IPS-18a (cell line): ENCODE measurements around the gene ZNRF1.

ENCODE experiments used
- H3K27ac ChIP-seq: one replicate; pipeline ENCODE4 v1.5.1; 2013; ENCODE audit warnings: low read length
- H3K27me3 ChIP-seq: one replicate; pipeline ENCODE4 v1.6.1; 2013; ENCODE audit warnings: mild to moderate bottlenecking, low read length; ENCODE audit not compliant: control insufficient read depth, insufficient read depth
- H3K36me3 ChIP-seq: one replicate; pipeline ENCODE4 v1.6.1; 2013; ENCODE audit warnings: low read depth, low read length; ENCODE audit not compliant: control insufficient read depth
- H3K4me1 ChIP-seq: one replicate; pipeline ENCODE4 v1.6.1; 2013; ENCODE audit warnings: low read depth, low read length; ENCODE audit not compliant: control insufficient read depth
- H3K4me3 ChIP-seq: one replicate; pipeline ENCODE4 v1.5.1; 2013; ENCODE audit warnings: low read length
- H3K9ac ChIP-seq: one replicate; pipeline ENCODE4 v1.6.1; 2013; ENCODE audit warnings: mild to moderate bottlenecking, low read length, moderate library complexity
- H3K9me3 ChIP-seq: one replicate; pipeline ENCODE4 v1.6.1; 2013; ENCODE audit warnings: low read depth, low read length; ENCODE audit not compliant: control insufficient read depth

ZNRF1 gene

DNA sequence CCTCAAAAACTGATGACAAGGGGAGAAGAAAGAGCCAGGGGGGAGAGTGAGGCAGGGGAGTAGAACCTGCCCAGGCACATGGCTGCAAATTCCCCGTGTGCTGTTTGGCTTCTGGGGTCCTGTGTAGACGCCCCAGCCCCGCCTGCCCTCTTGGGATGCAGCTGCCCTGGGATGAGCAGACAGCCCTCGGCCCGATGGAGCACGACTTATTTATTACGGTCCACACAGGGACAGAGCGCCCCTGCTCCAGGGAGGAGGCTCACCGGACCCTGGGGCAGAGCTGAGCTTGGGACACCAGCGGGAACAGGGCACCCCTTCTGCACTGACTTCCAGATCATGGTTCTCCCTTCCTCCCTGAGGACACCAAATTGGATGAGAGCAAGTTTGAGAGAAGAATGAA, 108.7 kb downstream of the ZNRF1 start:
- Histone ChIP-seq H3K4me3 (no peak overlapping the region), H3K27me3 (no peaks in the 10 kb centered on the region), H3K9ac (no peak overlapping the region), H3K4me1 (peaks cover 28% of the 10 kb centered on the region), H3K9me3 (no peaks in the 10 kb centered on the region), H3K36me3 (no peaks in the 10 kb centered on the region), H3K27ac (no peak overlapping the region)

DNA sequence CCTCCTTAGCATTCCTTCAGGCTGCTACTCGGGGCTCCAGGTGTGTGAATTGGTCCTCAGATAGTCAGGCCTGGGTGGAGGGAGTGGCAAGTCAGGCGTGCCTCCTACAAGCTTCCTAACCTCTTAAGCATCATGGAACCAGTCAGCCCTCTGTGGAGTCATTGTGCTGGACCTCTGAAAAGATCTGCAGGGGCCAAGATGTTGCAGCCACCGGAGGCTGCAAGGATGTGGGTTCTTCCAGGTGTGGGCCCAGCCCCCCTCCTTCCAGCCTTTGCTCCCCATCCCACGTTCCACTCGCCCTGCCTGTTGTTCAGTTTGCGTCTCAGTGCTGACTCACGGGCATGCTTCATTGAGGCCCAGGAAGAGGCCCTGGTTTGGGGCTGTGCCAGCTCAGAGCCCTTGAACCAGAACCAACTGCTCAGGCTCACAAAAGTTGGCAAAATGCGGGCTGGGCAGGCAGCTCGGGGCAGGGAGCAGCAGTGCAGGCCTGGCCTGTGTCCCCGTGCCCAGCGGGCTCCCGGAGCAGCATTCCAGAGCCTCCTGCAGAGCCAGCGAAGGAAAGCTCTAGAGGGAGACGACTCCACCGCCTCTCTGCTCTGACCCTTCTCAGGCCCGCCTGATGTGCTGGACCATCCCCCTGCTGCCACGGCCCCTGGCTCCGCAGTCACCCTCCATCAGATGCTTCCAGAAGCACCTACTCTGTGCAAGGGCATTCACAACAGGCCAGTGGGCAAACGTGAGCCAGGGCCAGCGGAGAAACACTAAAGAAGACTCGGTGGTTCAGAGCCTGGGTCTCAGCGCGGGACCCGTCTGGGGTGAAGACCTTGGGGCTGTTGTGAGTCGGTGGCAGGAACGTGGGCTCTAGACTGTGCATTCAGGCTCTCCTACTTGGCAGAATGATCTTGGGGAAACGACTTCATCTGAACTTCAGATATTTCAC, 110.2 kb downstream of the ZNRF1 start:
- H3K27ac ChIP-seq = no peak overlapping the region
- H3K4me3 ChIP-seq = no peak overlapping the region
- H3K9ac ChIP-seq = no peak overlapping the region
- no peaks in the 10 kb centered on the region for H3K27me3 ChIP-seq
- H3K36me3 ChIP-seq = no peaks in the 10 kb centered on the region
- no peaks in the 10 kb centered on the region for H3K9me3 ChIP-seq
- H3K4me1 ChIP-seq = peaks cover 36% of the 10 kb centered on the region

DNA sequence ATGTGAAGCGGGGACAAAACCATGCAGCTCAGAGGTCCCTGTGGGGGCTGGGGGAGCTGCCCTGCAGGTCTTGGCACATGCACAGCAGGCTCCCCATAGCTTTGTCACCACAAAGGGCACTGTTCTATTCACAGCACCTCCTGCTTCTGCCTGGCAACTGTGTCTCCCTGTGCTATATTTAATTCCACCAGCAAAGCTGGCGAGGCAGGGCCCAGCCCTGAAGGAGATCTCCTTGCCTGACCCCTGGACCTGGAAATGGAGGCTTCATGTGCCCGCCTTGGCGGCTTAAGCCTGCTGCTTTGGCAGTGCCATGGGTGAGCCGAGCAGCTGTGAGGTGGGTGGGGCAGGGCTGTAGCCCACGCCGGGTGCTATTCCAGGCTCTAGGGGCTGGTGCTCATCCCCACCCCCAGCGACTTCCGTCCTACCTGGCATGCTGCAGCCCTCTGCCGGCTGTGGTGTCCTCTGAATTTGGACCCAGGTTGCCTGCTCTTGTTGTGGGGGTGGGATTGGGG, 111.0 kb downstream of the ZNRF1 start:
- H3K9me3 ChIP-seq = no peaks in the 10 kb centered on the region
- no peak overlapping the region for H3K9ac ChIP-seq
- H3K27me3 ChIP-seq = no peaks in the 10 kb centered on the region
- no peak overlapping the region for H3K4me3 ChIP-seq
- no peaks in the 10 kb centered on the region for H3K36me3 ChIP-seq
- H3K27ac ChIP-seq = no peak overlapping the region
- peaks cover 36% of the 10 kb centered on the region for H3K4me1 ChIP-seq

DNA sequence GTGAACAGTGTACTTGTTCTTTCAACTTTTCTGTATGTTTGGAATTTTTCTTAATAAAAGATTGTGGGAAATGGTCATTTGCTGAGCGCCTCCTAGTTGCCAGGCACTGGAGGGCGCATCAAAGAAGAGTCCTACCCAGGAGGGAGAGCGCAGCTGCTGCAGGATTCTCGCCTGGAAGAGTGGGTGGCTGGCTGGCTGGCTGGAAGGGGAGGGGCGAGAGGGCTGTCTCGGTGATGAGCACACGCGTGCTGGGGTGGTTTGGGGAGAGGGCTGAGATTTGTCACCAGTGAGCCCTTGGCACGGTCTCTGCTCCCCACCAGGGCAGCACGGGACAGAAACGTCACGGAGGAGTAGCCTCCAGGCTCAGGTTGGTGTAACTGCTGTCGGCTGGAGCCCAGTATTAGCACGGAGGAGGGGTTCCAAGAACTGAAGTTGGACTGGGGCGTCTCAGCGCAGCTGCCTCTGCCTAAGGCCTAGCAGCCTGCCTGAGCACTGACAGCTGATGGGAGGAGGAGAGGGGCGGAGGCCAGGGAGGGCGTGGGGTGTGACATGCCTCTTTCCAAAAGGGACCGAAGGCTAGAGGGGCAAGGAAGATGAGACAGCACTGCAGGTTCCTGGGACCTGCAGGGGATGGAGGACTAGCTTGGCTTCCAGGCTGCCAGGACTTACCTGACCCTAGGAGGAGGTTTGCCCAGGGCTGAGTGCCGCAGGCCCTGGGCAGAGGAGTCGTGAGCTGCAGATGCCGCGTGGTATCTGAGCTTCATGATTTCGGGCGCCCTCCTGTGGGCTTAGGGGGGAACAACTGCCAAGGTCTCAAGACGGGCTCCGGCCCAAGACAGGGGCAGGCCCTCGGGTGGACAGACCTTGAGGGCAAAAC, 112.1 kb downstream of the ZNRF1 start:
- Histone ChIP-seq H3K27ac (no peak overlapping the region), H3K36me3 (no peaks in the 10 kb centered on the region), H3K27me3 (no peaks in the 10 kb centered on the region), H3K9ac (no peak overlapping the region), H3K4me1 (peaks cover 41% of the 10 kb centered on the region), H3K4me3 (no peak overlapping the region), H3K9me3 (no peaks in the 10 kb centered on the region)

DNA sequence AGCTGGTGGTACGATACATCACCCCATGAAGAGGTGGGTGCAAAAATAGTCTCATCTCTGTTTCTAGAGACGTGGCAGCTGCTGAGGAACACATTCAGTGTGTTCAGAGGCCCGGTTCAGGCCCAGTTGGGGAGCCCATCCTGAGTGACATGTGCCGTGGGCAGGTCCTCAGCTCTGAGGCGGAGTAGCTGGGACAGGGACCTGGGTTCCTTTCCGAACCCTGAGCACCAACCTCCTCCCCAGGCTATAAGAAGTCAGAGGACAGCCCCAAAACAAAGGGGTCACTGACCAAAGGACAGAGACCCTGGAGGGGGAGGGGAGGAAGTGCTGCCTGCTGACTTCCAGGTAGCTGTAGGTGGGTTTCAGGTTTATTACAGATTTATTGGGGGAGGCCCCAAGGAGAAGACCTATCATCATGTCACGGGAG, 112.7 kb downstream of the ZNRF1 start:
- Histone ChIP-seq H3K4me1 (peaks cover 41% of the 10 kb centered on the region), H3K9me3 (no peaks in the 10 kb centered on the region), H3K27ac (no peak overlapping the region), H3K27me3 (no peaks in the 10 kb centered on the region), H3K4me3 (no peak overlapping the region), H3K36me3 (no peaks in the 10 kb centered on the region), H3K9ac (no peak overlapping the region)

DNA sequence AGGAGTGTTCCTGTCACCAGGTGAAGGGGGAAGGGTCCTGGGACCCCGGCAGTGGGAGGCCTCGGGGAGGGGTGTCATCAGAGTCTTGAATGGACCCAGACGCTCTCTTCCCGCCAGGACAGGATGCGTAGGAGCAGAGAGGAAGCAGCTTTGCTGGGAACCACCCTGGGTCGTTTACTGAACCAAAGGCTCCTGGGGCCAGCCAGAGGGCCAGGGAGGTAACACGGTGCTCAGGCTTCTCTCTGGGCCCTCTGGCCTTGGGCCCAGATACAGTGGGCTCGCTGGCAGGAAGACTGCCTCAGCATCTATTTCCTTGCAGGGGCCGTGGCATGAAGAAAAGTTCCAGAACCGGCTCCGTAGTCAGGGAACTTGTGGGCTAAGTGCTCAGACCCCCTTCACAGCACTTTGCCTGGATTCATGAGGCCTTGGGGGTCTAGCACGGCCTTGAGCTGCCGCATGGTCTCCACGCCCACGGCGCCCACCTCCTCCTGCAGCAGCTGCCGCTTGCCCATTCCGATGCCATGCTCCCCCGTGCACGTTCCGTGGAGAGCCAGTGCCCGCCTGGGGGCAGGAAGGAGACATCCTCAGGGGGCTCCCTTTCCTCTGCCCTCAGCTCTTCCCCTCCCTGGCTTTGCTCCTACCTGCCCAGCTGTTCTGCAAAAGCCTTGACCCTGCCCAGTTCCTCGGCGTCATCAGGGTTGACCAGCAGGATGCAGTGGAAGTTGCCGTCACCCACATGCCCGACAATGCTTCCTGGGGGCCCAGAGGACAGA, 113.3 kb downstream of the ZNRF1 start:
- H3K36me3 ChIP-seq = no peaks in the 10 kb centered on the region
- no peak overlapping the region for H3K27ac ChIP-seq
- no peaks in the 10 kb centered on the region for H3K27me3 ChIP-seq
- H3K4me1 ChIP-seq = peaks cover 41% of the 10 kb centered on the region
- no peak overlapping the region for H3K4me3 ChIP-seq
- H3K9me3 ChIP-seq = no peaks in the 10 kb centered on the region
- no peak overlapping the region for H3K9ac ChIP-seq

DNA sequence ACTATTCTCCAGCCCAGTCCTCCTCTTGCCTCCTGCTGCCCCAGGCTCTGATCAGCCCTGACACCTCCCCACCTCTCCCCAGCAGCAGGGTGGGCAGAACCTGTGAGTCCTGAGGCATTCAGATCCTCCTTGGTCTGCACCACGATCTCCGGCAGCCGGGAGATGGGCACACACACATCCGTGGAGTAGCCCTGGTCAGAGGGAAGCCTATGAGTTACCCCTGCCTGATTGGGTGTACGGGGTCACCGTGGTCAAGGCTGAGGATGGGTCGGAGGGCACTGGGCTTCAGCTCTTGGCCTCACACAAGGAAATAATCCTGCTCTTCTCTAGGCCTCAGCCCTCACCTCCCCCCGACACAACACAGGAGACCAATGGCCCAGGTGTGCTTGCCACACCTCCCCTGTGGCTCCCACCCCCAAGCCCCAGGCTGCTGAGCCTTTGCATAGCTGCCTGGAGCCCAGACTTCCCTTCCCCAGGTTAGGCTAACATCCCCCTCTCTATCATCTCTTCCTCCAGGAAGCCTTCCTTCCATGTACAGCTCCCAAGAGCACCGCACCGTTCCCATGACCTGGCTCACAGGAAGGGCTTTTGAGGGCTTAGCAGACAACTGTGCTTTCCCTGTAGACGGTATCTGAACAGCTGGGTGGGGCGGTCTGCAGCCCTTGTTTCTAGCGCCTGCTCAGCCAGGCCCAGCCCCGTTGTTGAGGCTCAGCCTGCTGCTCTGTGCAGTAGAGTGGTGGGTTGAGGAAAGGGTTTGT, 114.1 kb downstream of the ZNRF1 start:
- Histone ChIP-seq H3K9ac (no peak overlapping the region), H3K27me3 (no peaks in the 10 kb centered on the region), H3K4me1 (peaks cover 41% of the 10 kb centered on the region), H3K4me3 (no peak overlapping the region), H3K27ac (no peak overlapping the region), H3K9me3 (no peaks in the 10 kb centered on the region), H3K36me3 (no peaks in the 10 kb centered on the region)

DNA sequence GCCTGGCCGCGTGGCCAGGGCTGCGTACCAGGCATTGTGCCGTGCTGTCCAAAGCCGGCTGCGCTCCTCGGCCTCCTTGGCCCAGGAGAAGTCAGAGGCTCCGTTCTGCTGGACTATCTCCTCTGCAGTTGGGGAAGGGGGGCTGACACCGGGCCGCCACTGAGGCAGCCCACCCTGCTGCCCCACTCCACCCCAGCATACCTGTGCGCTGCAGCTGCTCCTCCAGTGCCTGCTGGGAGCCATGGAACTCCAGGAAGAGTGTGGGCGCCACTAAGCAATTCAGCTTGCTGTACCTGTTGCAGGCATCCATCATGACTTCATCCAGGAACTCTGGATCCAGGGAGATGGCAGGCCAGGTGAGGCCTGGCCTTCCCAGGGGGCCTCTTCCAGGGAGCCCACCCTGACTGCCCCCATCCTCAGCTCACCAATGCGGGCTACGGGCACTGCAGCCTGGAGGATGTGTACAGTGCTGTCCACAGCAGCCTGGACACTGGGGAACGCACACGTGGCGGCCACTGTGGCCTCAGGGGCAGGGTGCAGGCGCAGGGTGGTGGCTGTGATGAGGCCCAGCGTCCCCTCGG, 114.8 kb downstream of the ZNRF1 start:
- Histone ChIP-seq H3K36me3 (no peaks in the 10 kb centered on the region), H3K4me1 (peaks cover 45% of the 10 kb centered on the region), H3K27ac (no peak overlapping the region), H3K9me3 (no peaks in the 10 kb centered on the region), H3K4me3 (no peak overlapping the region), H3K27me3 (no peaks in the 10 kb centered on the region), H3K9ac (no peak overlapping the region)

DNA sequence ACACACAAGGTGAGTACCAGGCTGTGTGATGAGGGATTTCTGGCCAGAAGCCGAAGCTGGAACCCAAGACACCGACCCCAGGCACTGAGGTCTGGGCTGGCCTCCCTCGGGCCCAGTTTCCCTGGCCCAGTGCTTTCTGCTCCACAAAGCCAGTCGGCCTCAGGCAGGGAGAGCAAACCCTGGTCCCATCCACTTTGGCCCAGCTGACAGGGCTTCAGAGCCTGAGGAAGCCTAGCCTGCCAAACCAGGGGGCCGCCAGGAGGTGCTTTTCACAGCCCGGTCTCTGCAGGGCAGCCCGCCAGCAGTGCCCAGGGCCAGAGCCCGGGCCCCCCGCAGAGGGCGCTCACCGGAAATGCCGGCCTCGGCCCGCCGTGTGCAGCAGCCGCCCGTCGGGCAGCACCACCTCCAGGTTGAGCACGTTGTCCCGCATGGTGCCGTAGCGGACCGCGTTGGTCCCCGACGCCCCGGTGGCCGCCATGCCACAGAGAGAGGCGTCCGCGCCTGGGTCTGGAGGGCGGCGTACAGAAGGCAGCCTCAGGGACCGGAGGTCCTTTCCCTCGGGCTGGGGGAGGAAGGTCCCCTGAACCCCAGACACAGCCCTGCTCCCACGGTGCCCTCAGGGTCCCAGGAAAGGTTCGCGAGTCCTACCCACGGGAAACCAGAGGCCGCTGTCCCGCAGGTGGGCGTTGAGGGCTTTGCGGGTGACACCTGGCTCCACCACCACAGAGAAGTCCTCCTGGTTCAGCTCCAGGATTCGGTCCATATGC, 115.5 kb downstream of the ZNRF1 start:
- Histone ChIP-seq H3K4me1 (peaks cover 50% of the 10 kb centered on the region), H3K27me3 (no peaks in the 10 kb centered on the region), H3K4me3 (no peak overlapping the region), H3K36me3 (no peaks in the 10 kb centered on the region), H3K27ac (no peak overlapping the region), H3K9me3 (no peaks in the 10 kb centered on the region), H3K9ac (no peak overlapping the region)
